Nephron progenitor cell (in vitro differentiated cells): ENCODE data around the gene GNAZ.

Source experiments
- DNase-seq: peaks from one replicate; pipeline ENCODE4 v3.0.0; 2021
- H3K27ac Mint-ChIP-seq: 2 replicates; pipeline ENCODE4 v1.8.0; 2021; ENCODE audit warnings: mild to moderate bottlenecking, moderate library complexity, mixed read lengths
- H3K27me3 Mint-ChIP-seq: 2 replicates; pipeline ENCODE4 v1.8.0; 2021; ENCODE audit warnings: mild to moderate bottlenecking, low read depth, mixed read lengths; ENCODE audit not compliant: poor library complexity
- H3K36me3 Mint-ChIP-seq: 2 replicates; pipeline ENCODE4 v1.8.0; 2021; ENCODE audit warnings: low read depth, mixed read lengths
- H3K4me1 Mint-ChIP-seq: 2 replicates; pipeline ENCODE4 v1.8.0; 2021; ENCODE audit warnings: mixed read lengths
- H3K4me3 Mint-ChIP-seq: 2 replicates; pipeline ENCODE4 v1.8.0; 2021; ENCODE audit warnings: mild to moderate bottlenecking, moderate library complexity, mixed read lengths
- H3K9me3 Mint-ChIP-seq: 2 replicates; pipeline ENCODE4 v1.8.0; 2021; ENCODE audit warnings: mild to moderate bottlenecking, moderate library complexity, mixed read lengths
- CTCF ChIP-seq: fragments of 200-600 bp; sonication (generic); IDR thresholded peaks from 2 replicates; pipeline ENCODE4 v1.5.0; 2021; ENCODE audit warnings: antibody characterized with exemption

Gene GNAZ

DNA sequence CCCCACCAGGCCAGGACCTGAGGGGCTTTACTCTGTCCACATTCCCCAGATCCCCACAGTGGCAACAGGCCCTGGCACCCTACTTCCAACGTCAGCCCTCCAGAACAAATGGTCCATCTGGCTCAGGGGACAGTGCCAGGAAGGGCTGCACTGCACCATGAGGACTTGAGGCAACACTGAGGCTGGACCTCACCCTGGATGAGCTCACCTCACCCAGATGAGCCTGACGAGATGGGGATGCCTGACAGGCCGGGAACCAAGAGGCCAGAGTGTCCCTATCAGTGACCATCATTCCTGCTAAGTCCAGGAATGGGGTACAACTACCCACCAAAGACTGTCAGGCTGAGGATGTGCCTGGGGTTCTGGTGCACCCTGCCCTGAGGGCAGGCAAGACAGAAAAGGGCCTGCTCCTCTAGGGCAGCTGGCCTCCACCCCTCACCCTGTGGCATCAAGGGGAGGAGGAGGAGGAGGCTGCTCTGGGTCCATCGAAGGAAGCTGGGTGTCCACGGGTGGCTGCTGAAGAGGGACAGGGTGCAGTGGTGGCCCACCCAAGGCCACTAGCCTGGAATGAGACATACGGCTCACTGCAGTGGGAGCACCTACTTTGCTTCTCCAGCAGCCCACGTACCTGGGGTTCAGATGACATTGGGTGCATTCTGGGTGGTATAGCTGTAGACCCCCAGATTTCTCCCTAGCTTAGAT is 56.9 kb downstream of the GNAZ start:
- H3K27ac Mint-ChIP-seq = no peak overlapping the region
- H3K4me1 Mint-ChIP-seq = peaks cover 4% of the 10 kb centered on the region
- TF ChIP-seq CTCF = no peak
- peaks cover 22% of the 10 kb centered on the region for H3K27me3 Mint-ChIP-seq
- DNase-seq = no peak
- peaks cover 4% of the 10 kb centered on the region for H3K36me3 Mint-ChIP-seq
- H3K4me3 Mint-ChIP-seq = no peak overlapping the region
- H3K9me3 Mint-ChIP-seq = no peaks in the 10 kb centered on the region

- no peak for TF ChIP-seq CTCF
- Mint-ChIP-seq H3K4me3 (no peak overlapping the region), H3K27me3 (peaks cover 22% of the 10 kb centered on the region), H3K36me3 (peaks cover 4% of the 10 kb centered on the region), H3K9me3 (no peaks in the 10 kb centered on the region), H3K4me1 (peaks cover 4% of the 10 kb centered on the region), H3K27ac (no peak overlapping the region)
- no peak for DNase-seq
These were observed 57.5 kb downstream of the GNAZ start for GRCh38 chr22:23127788-23128187.

- H3K9me3 Mint-ChIP-seq = no peaks in the 10 kb centered on the region
- peaks cover 22% of the 10 kb centered on the region for H3K27me3 Mint-ChIP-seq
- H3K4me1 Mint-ChIP-seq = peaks cover 4% of the 10 kb centered on the region
- H3K27ac Mint-ChIP-seq = no peak overlapping the region
- peak; percentile 72 for TF ChIP-seq CTCF
- peak; percentile 88 for DNase-seq
- peaks cover 4% of the 10 kb centered on the region for H3K36me3 Mint-ChIP-seq
- H3K4me3 Mint-ChIP-seq = no peak overlapping the region
These were observed 58.2 kb downstream of the GNAZ start for GRCh38 chr22:23128269-23129108.

DNA sequence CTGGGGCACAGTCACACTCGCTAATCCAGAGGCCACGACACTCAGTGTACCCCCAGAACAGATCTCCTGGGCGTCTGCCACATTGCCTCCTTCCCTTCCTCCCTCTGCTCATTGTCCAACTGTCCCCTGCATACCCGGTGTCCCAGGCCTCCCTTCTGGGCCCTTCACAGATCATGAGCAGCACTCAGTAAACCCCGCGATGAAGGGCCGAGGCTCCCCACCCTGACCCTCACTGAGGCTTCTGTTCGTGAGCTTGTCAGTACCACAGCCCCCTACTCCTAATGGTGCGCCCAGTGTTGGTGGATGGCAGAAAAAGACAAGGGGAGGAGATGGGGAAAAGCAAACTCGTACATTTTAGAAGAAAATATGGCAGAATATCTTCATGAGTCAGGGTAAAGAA is 58.8 kb downstream of the GNAZ start:
- H3K4me3 Mint-ChIP-seq = no peak overlapping the region
- no peaks in the 10 kb centered on the region for H3K9me3 Mint-ChIP-seq
- peaks cover 25% of the 10 kb centered on the region for H3K27me3 Mint-ChIP-seq
- peaks cover 4% of the 10 kb centered on the region for H3K36me3 Mint-ChIP-seq
- no peak for TF ChIP-seq CTCF
- peaks cover 4% of the 10 kb centered on the region for H3K4me1 Mint-ChIP-seq
- no peak for DNase-seq
- H3K27ac Mint-ChIP-seq = no peak overlapping the region

DNA sequence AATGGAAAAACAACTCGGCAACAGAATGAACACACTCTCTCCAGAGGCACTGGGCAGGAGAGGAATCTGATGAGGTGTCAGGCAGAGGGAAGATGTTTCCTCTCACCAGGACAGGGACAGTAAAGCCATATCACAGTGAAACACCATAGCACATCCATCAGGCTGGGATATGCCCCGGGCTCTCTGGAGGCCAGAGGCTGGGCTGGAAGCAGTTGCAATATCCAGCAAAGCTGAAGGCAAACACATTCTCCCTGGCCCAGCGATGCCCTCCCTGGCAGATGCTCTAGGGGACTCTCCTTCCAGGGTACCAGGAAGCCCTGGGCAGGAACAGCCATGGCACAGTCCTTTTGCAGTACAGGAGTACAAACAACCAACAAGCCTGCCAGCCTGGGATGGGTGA is 60.4 kb downstream of the GNAZ start:
- Mint-ChIP-seq H3K9me3 (no peaks in the 10 kb centered on the region), H3K4me3 (no peak overlapping the region), H3K27me3 (peaks cover 25% of the 10 kb centered on the region), H3K4me1 (peaks cover 4% of the 10 kb centered on the region), H3K36me3 (no peaks in the 10 kb centered on the region), H3K27ac (no peak overlapping the region)
- no peak for TF ChIP-seq CTCF
- DNase-seq = no peak
